SU-DHL-6 (cell line): ENCODE data around the gene DENND2A.
A peak's percentile ranks its signal among the peaks of the same experiment; 100 is the strongest.

Experiments
- H2AFZ ChIP-seq: fragments of 200-600 bp; sonication (generic); 2 replicates; pipeline ENCODE4 v1.6.1; 2014; ENCODE audit warnings: low read depth, mild to moderate bottlenecking, moderate library complexity, mixed read lengths, antibody characterized with exemption, low read length; ENCODE audit not compliant: severe bottlenecking
- H3F3A ChIP-seq: fragments of 200-600 bp; shearing (Covaris generic); 2 replicates; pipeline ENCODE4 v1.6.0; 2016; ENCODE audit warnings: antibody characterized with exemption, mild to moderate bottlenecking; ENCODE audit not compliant: insufficient read depth
- H3K27ac ChIP-seq: fragments of 200-600 bp; sonication (generic); 2 replicates; pipeline ENCODE4 v1.5.1; 2016; ENCODE audit warnings: low read depth, mild to moderate bottlenecking, low read length, moderate library complexity, mixed read lengths
- H3K27me3 ChIP-seq: fragments of 200-600 bp; sonication (generic), shearing (Covaris generic); 2 replicates; pipeline ENCODE4 v1.6.0; 2014; ENCODE audit warnings: mild to moderate bottlenecking, low read length
- H3K36me3 ChIP-seq: fragments of 200-600 bp; sonication (generic); 2 replicates; pipeline ENCODE4 v1.6.1; 2014; ENCODE audit warnings: mild to moderate bottlenecking, low read length, mixed read lengths
- H3K4me2 ChIP-seq: fragments of 300-600, 200-600 bp; shearing (Covaris generic), sonication (generic); 2 replicates; pipeline ENCODE4 v1.6.0; 2014; ENCODE audit warnings: low read length, low read depth, mild to moderate bottlenecking; ENCODE audit not compliant: poor library complexity, severe bottlenecking
- H3K4me3 ChIP-seq: fragments of 200-600 bp; sonication (generic); 2 replicates; pipeline ENCODE4 v1.5.1; 2014; ENCODE audit warnings: antibody characterized with exemption, low read length, mild to moderate bottlenecking, mixed read lengths; ENCODE audit not compliant: insufficient read depth, poor library complexity, severe bottlenecking
- H3K79me2 ChIP-seq: fragments of 200-600 bp; sonication (generic); 2 replicates; pipeline ENCODE4 v1.6.1; 2014; ENCODE audit warnings: mild to moderate bottlenecking, low read length, moderate library complexity; ENCODE audit not compliant: insufficient read depth
- H3K9ac ChIP-seq: fragments of 200-600 bp; sonication (generic); 2 replicates; pipeline ENCODE4 v1.7.0; 2014; ENCODE audit warnings: mild to moderate bottlenecking, low read length
- H3K9me2 ChIP-seq: fragments of 200-600 bp; sonication (generic); replicated peaks from 2 replicates; pipeline ENCODE4 v1.6.1; 2014; ENCODE audit warnings: low read length; ENCODE audit not compliant: insufficient read depth
- H3K9me3 ChIP-seq: fragments of 200-600 bp; sonication (generic); 2 replicates; pipeline ENCODE4 v1.6.1; 2014; ENCODE audit warnings: low read length, mixed read lengths; ENCODE audit not compliant: insufficient read depth
- H4K20me1 ChIP-seq: fragments of 200-600 bp; sonication (generic); 2 replicates; pipeline ENCODE4 v1.6.1; 2014; ENCODE audit warnings: low read depth, mild to moderate bottlenecking, antibody characterized with exemption, low read length, moderate library complexity, mixed read lengths
- EZH2phosphoT487 ChIP-seq: fragments of 200-600 bp; sonication (generic), shearing (Covaris generic); conservative IDR thresholded peaks from 2 replicates; pipeline ENCODE4 v1.6.1; 2018; ENCODE audit warnings: mild to moderate bottlenecking, antibody characterized with exemption, low read length, moderate library complexity, mixed read lengths
- TF ChIP-seq, protein P1 (sequence below): fragments of 200-600 bp; sonication (generic); IDR thresholded peaks from one replicate; pipeline ENCODE4 v1.5.1; 2017; ENCODE audit warnings: antibody characterized with exemption, mild to moderate bottlenecking, low read length, moderate library complexity; ENCODE audit not compliant: insufficient read depth, poor library complexity, severe bottlenecking

Gene DENND2A

DNA sequence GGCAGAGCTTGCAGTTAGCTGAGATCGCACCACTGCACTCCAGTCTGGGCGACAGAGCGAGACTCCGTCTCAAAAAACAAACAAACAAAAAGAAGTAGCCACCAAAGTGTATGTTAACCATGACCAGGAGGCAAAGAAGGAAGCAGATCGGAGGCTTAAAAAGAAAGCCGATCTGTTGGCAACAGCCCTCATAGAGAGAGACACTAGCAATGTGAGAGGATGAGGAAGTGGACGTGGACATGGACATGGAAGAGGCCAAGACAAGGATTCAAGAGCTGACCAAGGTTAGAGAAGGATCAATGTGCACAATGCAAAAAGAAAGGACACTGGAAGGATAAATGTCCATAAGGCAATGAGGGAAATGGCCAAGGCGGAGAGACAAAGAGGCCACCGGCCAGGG is 17.3 kb upstream of the DENND2A start:
- H3K9ac ChIP-seq, result no peak overlapping the region
- no peak overlapping the region for H3K4me2 ChIP-seq
- H4K20me1 ChIP-seq, result no peaks in the 10 kb centered on the region
- H3F3A ChIP-seq, result no peaks in the 10 kb centered on the region
- H3K27ac ChIP-seq, result no peak overlapping the region
- no peaks in the 10 kb centered on the region for H3K9me3 ChIP-seq
- H3K9me2 ChIP-seq, result no peaks in the 10 kb centered on the region
- no peak for TF ChIP-seq EZH2phosphoT487
- TF ChIP-seq, protein P1, sequence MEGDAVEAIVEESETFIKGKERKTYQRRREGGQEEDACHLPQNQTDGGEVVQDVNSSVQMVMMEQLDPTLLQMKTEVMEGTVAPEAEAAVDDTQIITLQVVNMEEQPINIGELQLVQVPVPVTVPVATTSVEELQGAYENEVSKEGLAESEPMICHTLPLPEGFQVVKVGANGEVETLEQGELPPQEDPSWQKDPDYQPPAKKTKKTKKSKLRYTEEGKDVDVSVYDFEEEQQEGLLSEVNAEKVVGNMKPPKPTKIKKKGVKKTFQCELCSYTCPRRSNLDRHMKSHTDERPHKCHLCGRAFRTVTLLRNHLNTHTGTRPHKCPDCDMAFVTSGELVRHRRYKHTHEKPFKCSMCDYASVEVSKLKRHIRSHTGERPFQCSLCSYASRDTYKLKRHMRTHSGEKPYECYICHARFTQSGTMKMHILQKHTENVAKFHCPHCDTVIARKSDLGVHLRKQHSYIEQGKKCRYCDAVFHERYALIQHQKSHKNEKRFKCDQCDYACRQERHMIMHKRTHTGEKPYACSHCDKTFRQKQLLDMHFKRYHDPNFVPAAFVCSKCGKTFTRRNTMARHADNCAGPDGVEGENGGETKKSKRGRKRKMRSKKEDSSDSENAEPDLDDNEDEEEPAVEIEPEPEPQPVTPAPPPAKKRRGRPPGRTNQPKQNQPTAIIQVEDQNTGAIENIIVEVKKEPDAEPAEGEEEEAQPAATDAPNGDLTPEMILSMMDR, result no peak
- H3K27me3 ChIP-seq, result no peaks in the 10 kb centered on the region
- H3K4me3 ChIP-seq, result no peak overlapping the region
- H3K79me2 ChIP-seq, result no peaks in the 10 kb centered on the region
- H2AFZ ChIP-seq, result no peak overlapping the region
- no peaks in the 10 kb centered on the region for H3K36me3 ChIP-seq

DNA sequence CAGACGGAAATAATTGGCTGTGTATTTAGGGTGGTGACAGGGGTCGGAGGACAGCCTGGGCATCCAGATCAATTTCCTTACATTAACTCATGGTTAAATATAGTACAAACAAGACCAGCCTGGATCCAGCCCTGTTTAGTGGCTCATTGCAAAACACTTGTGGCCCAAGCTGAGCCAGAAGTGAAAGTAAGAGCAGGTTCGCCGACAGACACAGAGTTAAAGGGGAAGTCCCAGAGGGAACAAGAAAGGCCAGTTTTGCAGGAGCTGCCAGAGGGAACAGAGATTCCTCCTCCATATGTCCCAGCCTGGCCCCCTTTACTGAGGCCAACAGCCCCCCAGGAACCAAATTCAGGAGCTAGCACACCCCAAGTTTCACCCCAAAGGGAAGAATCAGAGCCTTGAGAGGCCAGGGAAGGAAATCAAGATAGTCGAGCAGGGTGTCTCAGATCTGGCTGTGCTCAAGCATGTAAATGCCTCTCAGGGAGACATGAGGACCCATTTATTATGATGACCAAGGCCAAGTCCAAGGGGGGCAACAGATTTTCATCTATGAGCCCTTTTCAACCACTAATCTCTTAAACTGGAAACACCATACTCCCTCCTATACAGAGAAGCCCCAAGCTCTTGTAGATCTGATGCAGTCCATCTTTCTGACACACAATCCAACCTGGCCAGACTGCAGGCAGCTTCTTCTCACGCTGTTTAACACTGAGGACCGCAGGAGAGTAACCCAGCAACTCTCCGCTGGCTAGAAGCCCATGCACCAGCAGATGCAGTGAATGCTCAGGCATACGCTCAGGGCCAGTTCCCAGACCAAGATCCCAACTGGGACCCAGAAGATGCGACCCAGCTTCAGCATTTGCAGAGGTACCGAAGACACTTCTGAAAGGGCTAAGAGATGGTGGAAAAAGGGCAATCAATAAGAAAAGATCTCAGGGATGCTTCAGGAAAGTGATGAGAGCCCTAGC is 16.2 kb upstream of the DENND2A start:
- Histone ChIP-seq H4K20me1 (no peaks in the 10 kb centered on the region), H3K27me3 (no peaks in the 10 kb centered on the region), H2AFZ (no peak overlapping the region), H3K27ac (no peak overlapping the region), H3K9ac (no peak overlapping the region), H3K79me2 (no peaks in the 10 kb centered on the region), H3K9me3 (no peaks in the 10 kb centered on the region), H3K9me2 (no peaks in the 10 kb centered on the region), H3K4me2 (peak overlapping the region; percentile 24), H3F3A (no peaks in the 10 kb centered on the region), H3K4me3 (no peak overlapping the region), H3K36me3 (no peaks in the 10 kb centered on the region)
- TF ChIP-seq, protein P1, result no peak

DNA sequence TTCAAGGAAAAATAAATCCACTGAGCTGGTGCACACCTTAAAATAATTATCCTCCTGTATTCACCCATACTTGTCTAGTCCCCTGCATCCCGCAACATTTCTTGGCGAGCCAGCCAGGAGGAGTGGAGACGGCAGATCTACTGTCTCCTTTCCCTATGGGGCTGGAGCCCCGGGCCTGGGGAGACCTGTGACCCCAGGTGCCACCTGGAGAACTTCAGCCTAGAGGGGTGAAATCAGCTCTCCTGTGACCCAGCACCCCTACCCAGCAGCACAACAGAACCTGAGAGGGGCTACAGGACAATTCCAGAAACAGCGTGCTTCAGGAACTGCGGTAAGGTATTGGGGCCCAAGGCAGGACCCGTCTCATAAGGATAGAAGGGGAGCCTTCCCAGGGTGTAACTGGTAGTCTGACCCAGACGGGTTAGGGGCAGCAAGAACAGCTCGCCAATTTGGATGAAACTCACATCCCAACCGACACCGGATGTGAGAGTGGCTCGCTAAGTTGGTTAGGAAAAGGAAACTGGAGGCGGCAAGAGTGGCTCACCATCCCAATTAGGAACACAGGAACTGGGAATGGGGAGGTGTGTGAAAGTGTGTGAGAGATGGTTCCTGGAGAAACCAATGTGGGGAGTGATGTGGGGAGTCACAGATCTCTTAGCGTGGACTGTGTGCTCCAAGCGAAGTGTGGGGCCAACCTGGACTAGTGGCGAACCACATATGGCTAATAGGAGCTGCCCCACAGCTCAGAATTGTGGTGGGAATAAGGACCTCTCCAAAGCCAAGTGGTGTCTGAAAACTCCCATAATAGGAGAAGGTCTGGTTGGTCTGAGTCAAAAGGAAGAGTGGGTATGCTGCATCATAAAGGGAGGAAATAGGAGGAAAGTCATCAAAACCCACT is 15.1 kb upstream of the DENND2A start:
- H3K9me2 ChIP-seq, result no peaks in the 10 kb centered on the region
- no peak overlapping the region for H3K9ac ChIP-seq
- no peaks in the 10 kb centered on the region for H3K36me3 ChIP-seq
- no peak overlapping the region for H3K4me2 ChIP-seq
- no peak overlapping the region for H3K27ac ChIP-seq
- H3K27me3 ChIP-seq, result no peaks in the 10 kb centered on the region
- TF ChIP-seq, protein P1, result no peak
- TF ChIP-seq EZH2phosphoT487, result no peak
- H3K79me2 ChIP-seq, result no peaks in the 10 kb centered on the region
- H4K20me1 ChIP-seq, result no peaks in the 10 kb centered on the region
- no peak overlapping the region for H2AFZ ChIP-seq
- no peaks in the 10 kb centered on the region for H3K9me3 ChIP-seq
- H3K4me3 ChIP-seq, result no peak overlapping the region
- no peaks in the 10 kb centered on the region for H3F3A ChIP-seq
